Common myeloid progenitor, CD34-positive (primary cell): ENCODE measurements around the gene UBE4A.

ENCODE experiments used
- CTCF ChIA-PET: fragments of 350-600 bp; sonication (Branson Sonifier 250); formaldehyde crosslinking; loops from one replicate; lab custom pipeline; 2021; ENCODE audit warnings: antibody characterized with exemption; lab: Charles Lee
- POLR2A ChIA-PET: fragments of 350-600 bp; sonication (Branson Sonifier 250); formaldehyde crosslinking; loops from one replicate; lab custom pipeline; 2021; ENCODE audit warnings: antibody characterized with exemption; lab: Charles Lee
- DNase-seq, 3 donors: peaks; one replicate each; pipeline versions ENCODE4 v3.0.0 to v3.0.0-alpha.2; 2013
- H3K27ac ChIP-seq, 2 experiments: 1 replicate in 1 of 2; 2 replicates in 1 of 2; pipeline ENCODE4 v1.7.0; 2013; ENCODE audit warnings: inconsistent platforms in 2 of 2, low read length in 2 of 2, mild to moderate bottlenecking in 2 of 2, low read depth in 1 of 2, moderate library complexity in 1 of 2; ENCODE audit not compliant: severe bottlenecking in 2 of 2, insufficient read depth in 1 of 2, poor library complexity in 1 of 2
- H3K27me3 ChIP-seq, 5 experiments: replicated peaks in 2 of 5; 1 replicate in 3 of 5; 2 replicates in 2 of 5; pipeline versions ENCODE4 v1.6.1 to v1.7.0; 2013; ENCODE audit warnings: low read length in 4 of 5, mild to moderate bottlenecking in 2 of 5, moderate library complexity in 2 of 5, inconsistent platforms in 1 of 5; ENCODE audit not compliant: insufficient read depth in 5 of 5, control insufficient read depth in 4 of 5
- H3K36me3 ChIP-seq, 4 experiments: 1 replicate in 2 of 4; 2 replicates in 2 of 4; pipeline versions ENCODE4 v1.6.1 to v1.7.0; 2013; ENCODE audit warnings: low read length in 3 of 4, control low read depth in 1 of 4, mild to moderate bottlenecking in 1 of 4; ENCODE audit not compliant: control insufficient read depth in 4 of 4, insufficient read depth in 4 of 4
- H3K4me1 ChIP-seq, 4 experiments: 1 replicate in 3 of 4; 2 replicates in 1 of 4; pipeline versions ENCODE4 v1.6.1 to v1.7.1; 2013; ENCODE audit warnings: low read length in 3 of 4, mild to moderate bottlenecking in 3 of 4, control low read depth in 1 of 4, inconsistent platforms in 1 of 4, moderate library complexity in 1 of 4; ENCODE audit not compliant: control insufficient read depth in 4 of 4, insufficient read depth in 4 of 4; ENCODE audit errors: control extremely low read depth in 1 of 4
- H3K4me3 ChIP-seq, 7 experiments: 1 replicate in 4 of 7; 2 replicates in 3 of 7; pipeline versions ENCODE4 v1.5.1 to v1.7.0; 2013; ENCODE audit warnings: mild to moderate bottlenecking in 7 of 7, low read length in 6 of 7, moderate library complexity in 6 of 7, inconsistent platforms in 2 of 7, low read depth in 2 of 7, control low read depth in 1 of 7; ENCODE audit not compliant: insufficient read depth in 4 of 7, control insufficient read depth in 1 of 7; ENCODE audit errors: extremely low read depth in 1 of 7
- H3K9me3 ChIP-seq, 5 experiments: 1 replicate in 4 of 5; 2 replicates in 1 of 5; pipeline versions ENCODE4 v1.6.1 to v1.7.1; 2013; ENCODE audit warnings: low read length in 4 of 5, mild to moderate bottlenecking in 2 of 5, inconsistent platforms in 1 of 5, low read depth in 1 of 5, moderate library complexity in 1 of 5; ENCODE audit not compliant: control insufficient read depth in 4 of 5, insufficient read depth in 2 of 5; ENCODE audit errors: control extremely low read depth in 1 of 5
- WGBS: methylation state at CpG from one replicate; pipeline ENCODE4 v1.1.5; 2013; ENCODE audit not compliant: insufficient coverage; 5-methylcytosine and 5-hydroxymethylcytosine counted together

Gene UBE4A

DNA sequence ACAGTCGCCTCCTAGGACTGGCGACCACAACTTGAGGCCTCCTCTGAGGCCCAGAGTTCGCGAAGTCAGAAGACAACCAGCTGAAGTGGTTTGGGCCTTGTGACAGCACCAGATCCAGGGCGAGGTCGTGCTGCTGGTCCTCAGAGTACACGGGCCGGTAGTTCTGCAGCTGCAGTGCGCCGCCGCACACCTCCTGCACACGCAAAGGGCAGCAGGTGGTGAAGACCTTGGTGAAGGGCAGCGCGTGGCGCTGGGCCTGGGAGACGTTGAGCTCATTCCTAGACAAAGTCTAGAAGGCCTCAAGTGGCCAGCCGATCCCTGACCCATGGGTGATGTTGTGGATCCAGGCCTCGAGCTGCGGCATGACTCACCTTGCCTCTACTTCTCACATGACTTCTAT, 36.7 kb upstream of the UBE4A start:
- no peak for DNase-seq
- H3K4me1 ChIP-seq, result peaks cover 3 to 42% (median 11%) of the 10 kb centered on the region in 4 experiments
- ChIA-PET CTCF (interaction anchor here (0.6 to 1.5 kb wide), 4 partner anchors 19 to 56 kb away, joined by 3 read pairs; no protein-coding TSS in a partner anchor), POLR2A (no interaction called here)
- no peak overlapping the region for H3K4me3 ChIP-seq
- no peak overlapping the region for H3K27ac ChIP-seq
- no peaks in the 10 kb centered on the region for H3K36me3 ChIP-seq
- WGBS, result 97% methylated on average over 18 of the region's 19 CpGs
- no peaks in the 10 kb centered on the region for H3K27me3 ChIP-seq
- H3K9me3 ChIP-seq, result no peaks in the 10 kb centered on the region

- no peaks in the 10 kb centered on the region for H3K9me3 ChIP-seq
- POLR2A ChIA-PET, result no interaction called here
- no peaks in the 10 kb centered on the region for H3K36me3 ChIP-seq
- H3K4me3 ChIP-seq, result no peak overlapping the region
- CTCF ChIA-PET, result interaction anchor here (0.9 kb wide), 1 partner anchor 20 kb away, joined by 3 read pairs; no protein-coding TSS in a partner anchor
- no peak overlapping the region for H3K27ac ChIP-seq
- peaks cover 0 to 16% (median 0%) of the 10 kb centered on the region in 4 experiments for H3K4me1 ChIP-seq
- no peaks in the 10 kb centered on the region for H3K27me3 ChIP-seq
- no peak for DNase-seq
Measured at GRCh38 chr11:118325283-118325682, 34.1 kb upstream of the UBE4A start.

GRCh38 chr11:118328745-118329144, 30.7 kb upstream of the UBE4A start:
- POLR2A ChIA-PET, result no interaction called here
- DNase-seq, result no peak
- CTCF ChIA-PET, result no interaction called here

DNA sequence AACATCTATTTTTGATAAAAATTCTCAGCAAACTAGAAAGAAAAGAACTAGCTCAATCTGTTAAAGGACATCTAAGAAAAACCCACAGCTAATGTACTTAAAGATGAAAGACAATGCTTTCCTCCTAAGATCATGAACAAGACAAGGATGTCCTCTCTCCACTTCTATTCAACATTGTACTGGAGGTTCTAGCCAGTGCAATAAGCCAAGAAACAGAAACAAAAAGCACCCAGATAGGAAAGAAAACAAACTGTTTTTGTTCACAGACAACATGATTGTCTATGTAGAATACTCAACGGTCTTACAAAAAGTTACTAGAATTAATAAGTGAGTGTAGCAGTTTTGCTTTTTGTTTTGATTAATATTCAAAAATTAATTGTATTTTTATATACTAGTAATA, 24.7 kb upstream of the UBE4A start:
- H3K27ac ChIP-seq, result no peak overlapping the region
- no peak overlapping the region for H3K4me3 ChIP-seq
- no peak for DNase-seq
- H3K27me3 ChIP-seq, result no peaks in the 10 kb centered on the region
- CTCF ChIA-PET, result interaction anchor here (1.4 kb wide), 1 partner anchor 11 kb away, joined by 3 read pairs; no protein-coding TSS in a partner anchor
- WGBS, result no CpG with 5 or more reads among the region's 1 CpG
- H3K4me1 ChIP-seq, result peaks cover 0 to 10% (median 2%) of the 10 kb centered on the region in 4 experiments
- no peaks in the 10 kb centered on the region for H3K36me3 ChIP-seq
- no peaks in the 10 kb centered on the region for H3K9me3 ChIP-seq
- POLR2A ChIA-PET, result no interaction called here

More at GRCh38 chr11:118328745-118329144, 30.7 kb upstream of the UBE4A start:
- Histone ChIP-seq H3K36me3 (no peaks in the 10 kb centered on the region), H3K9me3 (no peaks in the 10 kb centered on the region), H3K4me1 (no peaks in the 10 kb centered on the region), H3K27ac (no peak overlapping the region), H3K27me3 (no peaks in the 10 kb centered on the region), H3K4me3 (no peak overlapping the region)

DNA sequence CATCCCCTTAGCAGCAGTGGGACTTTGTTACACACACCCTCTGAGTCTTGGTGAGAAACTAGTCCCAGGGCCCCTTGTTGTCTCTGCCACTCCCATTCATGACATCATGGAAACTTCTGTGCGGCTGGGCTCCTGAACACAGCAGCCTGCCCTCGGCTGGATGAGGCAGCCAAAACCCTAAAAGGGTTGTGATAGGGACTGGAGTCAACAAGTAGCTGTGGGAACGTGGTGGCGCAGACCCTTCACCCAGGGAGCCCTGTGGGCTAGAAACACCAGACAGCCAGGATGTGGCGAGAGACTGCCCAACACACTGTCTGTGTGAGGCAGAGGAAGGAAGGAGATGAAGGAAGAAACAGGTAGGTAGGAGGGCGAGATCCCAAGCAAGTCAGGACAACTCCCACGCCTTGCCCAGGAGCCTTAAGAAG, 20.8 kb upstream of the UBE4A start:
- Histone ChIP-seq H3K4me1 (peaks cover 0 to 10% (median 2%) of the 10 kb centered on the region in 4 experiments), H3K27ac (no peak overlapping the region), H3K27me3 (no peaks in the 10 kb centered on the region), H3K4me3 (no peak overlapping the region), H3K36me3 (no peaks in the 10 kb centered on the region), H3K9me3 (no peaks in the 10 kb centered on the region)
- POLR2A ChIA-PET, result no interaction called here
- 71% methylated on average over 6 of the region's 7 CpGs for WGBS
- peak in 2 of 3 donors; percentile 37 to 56 for DNase-seq
- CTCF ChIA-PET, result interaction anchor here (1.2 to 3.9 kb wide), 3 partner anchors 10 to 43 kb away, joined by 4 to 14 read pairs (median 7); no protein-coding TSS in a partner anchor

DNA sequence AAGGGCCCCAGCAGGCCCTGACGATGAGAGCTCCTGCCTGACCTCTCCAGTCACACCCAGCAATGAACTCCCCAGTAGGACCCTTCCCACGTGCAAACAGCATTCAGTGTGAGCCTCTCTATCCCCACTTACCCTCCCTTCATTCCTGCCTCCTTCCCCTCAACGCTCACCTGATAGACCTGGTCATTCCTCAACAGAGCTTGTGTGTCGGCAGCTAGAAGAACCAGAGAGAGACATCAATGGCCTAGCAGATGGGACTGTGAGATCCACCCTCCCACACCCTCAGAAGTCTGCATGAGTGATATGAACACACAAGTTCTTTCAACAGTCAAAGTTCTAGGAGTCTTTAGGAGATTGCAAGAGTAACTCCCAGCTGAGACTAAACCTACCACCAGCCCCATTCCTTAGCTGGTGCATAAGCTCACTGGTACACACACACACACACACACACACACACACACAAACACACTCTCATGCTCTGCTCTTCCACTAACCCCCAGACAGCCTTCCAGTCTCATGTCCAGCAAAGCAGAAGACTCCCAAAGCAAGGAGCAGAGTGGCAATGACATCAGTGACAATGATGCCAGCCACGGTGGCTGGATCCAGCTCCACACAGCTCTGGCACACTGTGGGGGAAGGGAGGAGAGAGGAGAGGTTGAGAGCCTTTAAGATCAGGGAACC, 20.0 kb upstream of the UBE4A start:
- CTCF ChIA-PET, result interaction anchor here (1.2 to 3.9 kb wide), 3 partner anchors 9 to 44 kb away, joined by 4 to 14 read pairs (median 7); no protein-coding TSS in a partner anchor
- Histone ChIP-seq H3K4me3 (no peak overlapping the region), H3K36me3 (no peaks in the 10 kb centered on the region), H3K4me1 (peaks cover 0 to 10% (median 2%) of the 10 kb centered on the region in 4 experiments), H3K27me3 (no peaks in the 10 kb centered on the region), H3K9me3 (no peaks in the 10 kb centered on the region), H3K27ac (no peak overlapping the region)
- POLR2A ChIA-PET, result interaction anchor here (0.7 kb wide), 1 partner anchor 80 kb away, joined by 3 read pairs; no protein-coding TSS in a partner anchor
- 100% methylated on average over 3 of the region's 5 CpGs for WGBS
- DNase-seq, result no peak

GRCh38 chr11:118340449-118340848, 19.0 kb upstream of the UBE4A start:
- CTCF ChIA-PET, result interaction anchor here (1.3 to 3.9 kb wide), 2 partner anchors 12 to 44 kb away, joined by 6 to 14 read pairs; no protein-coding TSS in a partner anchor
- Histone ChIP-seq H3K4me1 (peaks cover 0 to 10% (median 2%) of the 10 kb centered on the region in 4 experiments), H3K9me3 (no peaks in the 10 kb centered on the region), H3K4me3 (no peak overlapping the region), H3K36me3 (no peaks in the 10 kb centered on the region), H3K27me3 (no peaks in the 10 kb centered on the region), H3K27ac (no peak overlapping the region)
- DNase-seq, result no peak
- POLR2A ChIA-PET, result no interaction called here
- WGBS, result 100% methylated on average over 3 of the region's 3 CpGs
